ENCODE results near the gene LDB2. TPM values are rescaled to one million over a fixed set of nuclear protein-coding genes. Genes with fewer than 3 reads are reported as not detected.

LDB2 gene
- total and polyA plus RNA-seq, 4 donors, result 11.0 to 128 (median 55.7) TPM

DNA sequence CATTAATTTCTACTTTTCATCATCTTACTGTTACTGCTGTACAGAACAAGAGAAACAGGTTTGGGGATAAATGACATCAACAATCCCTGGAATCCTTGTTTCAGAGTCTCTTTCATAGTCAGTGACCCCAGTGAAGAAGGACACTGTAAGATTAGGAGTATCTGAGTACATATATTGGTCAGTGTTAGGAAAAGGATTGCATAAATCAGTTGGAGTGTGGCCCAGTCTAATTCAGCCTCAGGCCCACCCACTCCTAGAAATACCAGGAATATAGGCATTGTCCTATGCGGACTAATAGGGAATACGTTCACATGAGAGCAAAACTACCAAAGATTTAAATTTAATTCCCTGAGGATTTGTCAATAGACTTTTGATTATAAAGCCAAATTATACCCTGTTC is 237.8 kb downstream of the LDB2 start:
- Histone ChIP-seq H3K27me3 (ENCODE audit: control insufficient read depth in 1 of 2, insufficient read depth in 2 of 2, low read length in 1 of 2) (no peaks in the 10 kb centered on the region), H3K27ac (ENCODE audit: low read depth in 1 of 2, low read length in 2 of 2) (no peak overlapping the region), H3K36me3 (ENCODE audit: control insufficient read depth in 1 of 2, insufficient read depth in 2 of 2, low read length in 1 of 2) (no peaks in the 10 kb centered on the region), H3K9me3 (ENCODE audit: control insufficient read depth, low read length) (no peaks in the 10 kb centered on the region), H3K4me1 (ENCODE audit: control insufficient read depth in 1 of 2, insufficient read depth in 2 of 2, low read length in 2 of 2) (no peaks in the 10 kb centered on the region), H3K4me3 (ENCODE audit: low read length in 2 of 2) (no peak overlapping the region)
- no peak for ATAC-seq (ENCODE audit: low FRiP score)
- no peak for DNase-seq
- intact Hi-C loops (cut with DNase I), result no loop called here
- WGBS, 2 donors, result 98% methylated on average over 2 of the region's 2 CpGs

DNA sequence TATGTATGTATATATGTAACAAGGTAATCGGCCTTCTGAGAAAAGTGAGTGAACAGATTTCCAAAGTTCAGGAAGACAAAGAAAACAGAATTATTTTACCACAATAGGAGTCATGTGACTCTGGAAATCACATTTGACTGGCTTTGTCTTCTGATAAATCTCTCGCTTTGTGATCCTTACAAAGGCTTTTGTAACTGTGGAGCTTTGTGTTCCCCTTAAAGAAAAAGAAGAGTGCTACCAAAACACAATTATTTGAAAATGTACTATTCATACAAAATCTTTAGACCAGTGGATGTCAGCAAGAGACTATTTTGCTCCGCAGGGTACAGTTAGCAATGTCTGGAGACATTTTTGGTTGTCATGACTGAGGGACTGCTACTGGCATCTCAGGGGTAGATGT is 238.8 kb downstream of the LDB2 start:
- intact Hi-C loops (cut with DNase I), result no loop called here
- no peak overlapping the region for H3K27ac ChIP-seq (ENCODE audit: low read depth in 1 of 2, low read length in 2 of 2)
- no peak for DNase-seq
- no peaks in the 10 kb centered on the region for H3K36me3 ChIP-seq (ENCODE audit: control insufficient read depth in 1 of 2, insufficient read depth in 2 of 2, low read length in 1 of 2)
- no peak for ATAC-seq (ENCODE audit: low FRiP score)
- no peaks in the 10 kb centered on the region for H3K4me1 ChIP-seq (ENCODE audit: control insufficient read depth in 1 of 2, insufficient read depth in 2 of 2, low read length in 2 of 2)
- H3K27me3 ChIP-seq (ENCODE audit: control insufficient read depth in 1 of 2, insufficient read depth in 2 of 2, low read length in 1 of 2), result no peaks in the 10 kb centered on the region
- no peak overlapping the region for H3K4me3 ChIP-seq (ENCODE audit: low read length in 2 of 2)
- no peaks in the 10 kb centered on the region for H3K9me3 ChIP-seq (ENCODE audit: control insufficient read depth, low read length)
- WGBS, 2 donors, result 92 to 95% methylated on average over 3 of the region's 3 CpGs

DNA sequence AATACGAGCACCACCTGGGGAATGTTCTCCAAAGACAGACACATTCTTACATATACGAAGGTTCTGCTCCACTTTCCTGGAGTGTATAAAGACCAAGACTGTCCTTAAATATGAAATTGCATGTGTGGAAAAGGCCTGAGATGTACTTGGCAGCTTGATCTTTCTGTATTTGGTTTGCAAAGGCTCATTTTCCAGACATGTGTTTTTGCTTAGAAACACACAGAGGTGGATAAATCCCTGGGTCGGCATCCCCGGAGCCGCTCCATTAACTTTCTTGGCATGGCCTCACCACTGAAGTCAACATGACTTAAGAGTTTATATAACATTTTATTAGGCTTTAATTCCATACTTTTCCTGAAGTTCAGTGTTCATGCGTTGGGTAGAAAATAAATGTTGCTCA is 239.4 kb downstream of the LDB2 start:
- intact Hi-C loops (cut with DNase I), result no loop called here
- H3K9me3 ChIP-seq (ENCODE audit: control insufficient read depth, low read length), result no peaks in the 10 kb centered on the region
- no peak for DNase-seq
- 43 to 44% methylated on average over 6 of the region's 6 CpGs for WGBS, 2 donors
- no peak overlapping the region for H3K27ac ChIP-seq (ENCODE audit: low read depth in 1 of 2, low read length in 2 of 2)
- H3K27me3 ChIP-seq (ENCODE audit: control insufficient read depth in 1 of 2, insufficient read depth in 2 of 2, low read length in 1 of 2), result no peaks in the 10 kb centered on the region
- H3K4me1 ChIP-seq (ENCODE audit: control insufficient read depth in 1 of 2, insufficient read depth in 2 of 2, low read length in 2 of 2), result no peaks in the 10 kb centered on the region
- ATAC-seq (ENCODE audit: low FRiP score), result no peak
- no peaks in the 10 kb centered on the region for H3K36me3 ChIP-seq (ENCODE audit: control insufficient read depth in 1 of 2, insufficient read depth in 2 of 2, low read length in 1 of 2)
- no peak overlapping the region for H3K4me3 ChIP-seq (ENCODE audit: low read length in 2 of 2)

DNA sequence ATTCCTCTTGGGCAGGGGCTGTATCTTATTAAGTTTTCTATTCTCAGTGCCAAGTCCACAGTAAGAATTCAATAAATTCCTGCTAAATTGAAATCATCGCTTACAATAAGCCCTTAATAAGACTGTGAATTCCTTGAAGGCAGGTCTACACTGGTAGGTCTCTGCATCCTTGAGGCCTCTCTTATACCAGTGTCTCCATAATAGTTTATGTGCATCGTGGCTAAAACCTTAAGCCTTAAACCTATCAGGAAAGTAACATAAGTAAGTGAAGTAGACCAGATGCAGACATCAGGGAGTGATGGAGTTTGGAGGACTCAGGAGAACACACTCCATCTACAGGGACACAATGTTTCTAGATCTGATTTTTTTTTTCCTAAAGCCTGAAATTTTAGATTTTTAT is 240.3 kb downstream of the LDB2 start:
- ATAC-seq (ENCODE audit: low FRiP score) (no peak), DNase-seq (no peak)
- Histone ChIP-seq H3K4me3 (ENCODE audit: low read length in 2 of 2) (no peak overlapping the region), H3K27ac (ENCODE audit: low read depth in 1 of 2, low read length in 2 of 2) (no peak overlapping the region), H3K9me3 (ENCODE audit: control insufficient read depth, low read length) (no peaks in the 10 kb centered on the region), H3K27me3 (ENCODE audit: control insufficient read depth in 1 of 2, insufficient read depth in 2 of 2, low read length in 1 of 2) (no peaks in the 10 kb centered on the region), H3K36me3 (ENCODE audit: control insufficient read depth in 1 of 2, insufficient read depth in 2 of 2, low read length in 1 of 2) (no peaks in the 10 kb centered on the region), H3K4me1 (ENCODE audit: control insufficient read depth in 1 of 2, insufficient read depth in 2 of 2, low read length in 2 of 2) (no peaks in the 10 kb centered on the region)
- whole genome bisulfite sequencing, 2 donors, result 92 to 93% methylated on average over 2 of the region's 2 CpGs
- intact Hi-C loops (cut with DNase I), result no loop called here

DNA sequence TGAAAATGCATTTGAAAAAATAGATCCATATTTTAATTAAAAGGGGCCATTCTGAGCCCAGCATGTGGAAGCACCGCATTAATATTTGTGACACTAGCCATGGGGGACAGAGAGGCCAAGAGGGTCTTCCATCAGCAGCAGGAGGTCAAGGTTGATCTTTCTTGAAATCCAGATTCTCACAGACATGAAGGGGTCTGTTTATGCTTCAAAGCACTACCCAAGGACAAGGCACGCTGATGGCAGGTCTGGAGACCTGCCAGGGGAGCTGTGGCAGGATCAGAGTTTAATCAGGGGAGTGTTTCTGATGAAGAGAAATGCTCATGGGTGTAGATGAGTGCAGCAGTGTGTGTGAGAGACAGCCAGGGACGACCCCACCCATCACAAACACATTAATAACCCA is 243.3 kb downstream of the LDB2 start:
- H3K9me3 ChIP-seq (ENCODE audit: control insufficient read depth, low read length), result no peaks in the 10 kb centered on the region
- H3K4me1 ChIP-seq (ENCODE audit: control insufficient read depth in 1 of 2, insufficient read depth in 2 of 2, low read length in 2 of 2), result no peaks in the 10 kb centered on the region
- no peak overlapping the region for H3K4me3 ChIP-seq (ENCODE audit: low read length in 2 of 2)
- no peak overlapping the region for H3K27ac ChIP-seq (ENCODE audit: low read depth in 1 of 2, low read length in 2 of 2)
- ATAC-seq (ENCODE audit: low FRiP score), result no peak
- intact Hi-C loops (cut with DNase I), result no loop called here
- H3K36me3 ChIP-seq (ENCODE audit: control insufficient read depth in 1 of 2, insufficient read depth in 2 of 2, low read length in 1 of 2), result no peaks in the 10 kb centered on the region
- H3K27me3 ChIP-seq (ENCODE audit: control insufficient read depth in 1 of 2, insufficient read depth in 2 of 2, low read length in 1 of 2), result no peaks in the 10 kb centered on the region
- DNase-seq, result no peak
- WGBS, 2 donors, result 75 to 79% methylated on average over 3 of the region's 3 CpGs

DNA sequence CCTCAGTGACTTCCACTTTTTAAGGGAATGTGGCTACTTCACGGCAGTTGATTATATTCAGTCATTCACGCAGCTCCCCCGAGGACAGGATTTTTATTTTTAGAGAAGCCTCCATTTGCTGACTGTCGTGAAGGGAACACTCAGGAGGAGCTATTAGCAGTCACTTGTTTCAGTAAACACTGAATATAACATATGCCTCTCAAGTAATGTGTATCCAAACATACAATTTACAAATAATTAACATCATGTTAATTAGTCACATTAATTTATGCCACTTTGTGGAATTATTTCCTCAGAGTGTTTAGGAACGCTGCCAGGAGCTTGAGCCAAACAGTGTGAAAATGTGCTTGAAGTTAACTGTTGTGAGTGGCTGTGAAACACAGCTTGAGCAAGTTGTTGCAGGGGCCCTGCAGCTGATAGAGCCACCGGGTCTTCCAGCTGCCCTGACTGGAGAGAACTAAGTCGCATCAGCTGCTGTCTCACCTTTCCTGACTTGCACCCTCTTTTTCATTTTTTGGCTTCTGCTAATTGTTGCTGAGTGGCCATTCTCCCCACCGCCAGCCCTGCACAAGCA is 245.6 kb downstream of the LDB2 start:
- intact Hi-C loops (cut with DNase I), result no loop called here
- Histone ChIP-seq H3K4me3 (ENCODE audit: low read length in 2 of 2) (peak overlapping the region in 1 of 2 donors; percentile 10), H3K27ac (ENCODE audit: low read depth in 1 of 2, low read length in 2 of 2) (no peak overlapping the region), H3K36me3 (ENCODE audit: control insufficient read depth in 1 of 2, insufficient read depth in 2 of 2, low read length in 1 of 2) (no peaks in the 10 kb centered on the region), H3K27me3 (ENCODE audit: control insufficient read depth in 1 of 2, insufficient read depth in 2 of 2, low read length in 1 of 2) (no peaks in the 10 kb centered on the region), H3K9me3 (ENCODE audit: control insufficient read depth, low read length) (no peaks in the 10 kb centered on the region), H3K4me1 (ENCODE audit: control insufficient read depth in 1 of 2, insufficient read depth in 2 of 2, low read length in 2 of 2) (no peaks in the 10 kb centered on the region)
- 35 to 40% methylated on average over 8 of the region's 8 CpGs for WGBS, 2 donors
- DNase-seq (no peak), ATAC-seq (ENCODE audit: low FRiP score) (no peak)

DNA sequence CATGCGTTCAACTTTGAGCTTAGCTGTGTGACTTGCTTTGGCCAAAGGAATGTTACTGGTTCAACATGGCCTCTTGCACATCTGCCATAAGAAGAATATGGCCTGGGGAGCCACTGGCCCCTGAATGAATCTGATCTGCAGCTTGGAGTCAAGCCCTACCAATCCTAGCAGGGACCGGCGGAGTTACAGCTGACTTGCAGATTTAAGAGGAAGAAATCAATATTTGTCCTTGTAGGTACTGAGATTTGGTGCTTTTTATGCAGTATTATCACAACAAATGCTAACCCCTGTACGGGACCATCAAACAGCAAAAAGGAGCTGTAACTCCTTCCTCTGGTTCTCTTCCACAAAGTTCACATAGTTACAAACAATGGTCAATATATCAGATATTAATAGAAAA is 252.0 kb downstream of the LDB2 start:
- no peaks in the 10 kb centered on the region for H3K36me3 ChIP-seq (ENCODE audit: control insufficient read depth in 1 of 2, insufficient read depth in 2 of 2, low read length in 1 of 2)
- no peak for ATAC-seq (ENCODE audit: low FRiP score)
- no peak for DNase-seq
- H3K4me3 ChIP-seq (ENCODE audit: low read length in 2 of 2), result no peak overlapping the region
- WGBS, 2 donors, result 97% methylated on average over 4 of the region's 4 CpGs
- intact Hi-C loops (cut with DNase I), result no loop called here
- H3K9me3 ChIP-seq (ENCODE audit: control insufficient read depth, low read length), result no peaks in the 10 kb centered on the region
- H3K27me3 ChIP-seq (ENCODE audit: control insufficient read depth in 1 of 2, insufficient read depth in 2 of 2, low read length in 1 of 2), result no peaks in the 10 kb centered on the region
- H3K27ac ChIP-seq (ENCODE audit: low read depth in 1 of 2, low read length in 2 of 2), result no peak overlapping the region
- H3K4me1 ChIP-seq (ENCODE audit: control insufficient read depth in 1 of 2, insufficient read depth in 2 of 2, low read length in 2 of 2), result no peaks in the 10 kb centered on the region

DNA sequence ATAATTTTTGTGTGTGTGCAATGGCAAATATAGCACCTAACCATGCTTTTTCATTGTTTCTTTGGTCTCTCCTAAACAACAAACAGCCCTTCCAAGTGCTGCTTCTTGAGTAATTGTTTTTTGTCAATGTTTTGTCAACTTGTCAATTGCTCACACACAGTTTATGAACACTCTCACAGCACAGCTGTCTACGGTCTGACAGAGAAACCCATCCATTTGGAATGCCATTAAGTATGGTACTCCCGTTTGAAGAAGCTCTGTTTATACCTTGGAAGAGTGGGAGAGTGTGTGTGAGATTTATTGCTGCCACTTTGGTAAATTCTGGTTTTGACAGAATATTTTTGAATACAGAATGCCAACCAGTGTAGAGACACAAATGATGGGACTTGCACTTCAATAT is 254.6 kb downstream of the LDB2 start:
- intact Hi-C loops (cut with DNase I), result no loop called here
- Histone ChIP-seq H3K27me3 (ENCODE audit: control insufficient read depth in 1 of 2, insufficient read depth in 2 of 2, low read length in 1 of 2) (no peaks in the 10 kb centered on the region), H3K27ac (ENCODE audit: low read depth in 1 of 2, low read length in 2 of 2) (no peak overlapping the region), H3K36me3 (ENCODE audit: control insufficient read depth in 1 of 2, insufficient read depth in 2 of 2, low read length in 1 of 2) (no peaks in the 10 kb centered on the region), H3K9me3 (ENCODE audit: control insufficient read depth, low read length) (peaks cover 2% of the 10 kb centered on the region), H3K4me3 (ENCODE audit: low read length in 2 of 2) (no peak overlapping the region), H3K4me1 (ENCODE audit: control insufficient read depth in 1 of 2, insufficient read depth in 2 of 2, low read length in 2 of 2) (no peaks in the 10 kb centered on the region)
- ATAC-seq (ENCODE audit: low FRiP score) (no peak), DNase-seq (no peak)
- 78 to 83% methylated on average over 2 of the region's 2 CpGs for WGBS, 2 donors

DNA sequence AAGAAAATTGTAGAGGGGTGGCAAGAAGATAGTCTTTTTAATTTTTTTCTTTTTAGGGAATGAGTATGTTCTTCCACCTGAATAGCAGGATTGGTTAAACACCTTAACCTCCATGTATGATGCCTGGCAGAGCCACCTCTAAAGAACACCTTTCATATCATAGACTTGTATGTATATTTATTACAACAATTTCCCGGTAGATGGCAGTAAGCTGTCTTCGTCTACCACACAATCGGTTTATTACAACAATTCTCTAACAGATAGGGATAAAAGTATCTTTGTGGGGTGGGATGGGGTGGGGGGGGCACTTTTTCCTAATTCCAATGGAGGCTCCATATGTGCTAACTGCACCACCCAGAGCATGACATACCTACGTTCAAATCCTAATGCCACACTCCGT is 255.5 kb downstream of the LDB2 start:
- intact Hi-C loops (cut with DNase I), result no loop called here
- Histone ChIP-seq H3K27ac (ENCODE audit: low read depth in 1 of 2, low read length in 2 of 2) (no peak overlapping the region), H3K4me1 (ENCODE audit: control insufficient read depth in 1 of 2, insufficient read depth in 2 of 2, low read length in 2 of 2) (no peaks in the 10 kb centered on the region), H3K27me3 (ENCODE audit: control insufficient read depth in 1 of 2, insufficient read depth in 2 of 2, low read length in 1 of 2) (no peaks in the 10 kb centered on the region), H3K4me3 (ENCODE audit: low read length in 2 of 2) (no peak overlapping the region), H3K36me3 (ENCODE audit: control insufficient read depth in 1 of 2, insufficient read depth in 2 of 2, low read length in 1 of 2) (no peaks in the 10 kb centered on the region), H3K9me3 (ENCODE audit: control insufficient read depth, low read length) (peaks cover 2% of the 10 kb centered on the region)
- WGBS, 2 donors, result 82 to 85% methylated on average over 5 of the region's 5 CpGs
- ATAC-seq (ENCODE audit: low FRiP score) (no peak), DNase-seq (no peak)
